GM23338 (cell line): ENCODE results near the gene KLK5. TPM values are rescaled to one million over a fixed set of nuclear protein-coding genes. Genes with fewer than 3 reads are reported as not detected.

Source experiments
- ATAC-seq: fragments of 200-7000 bp; cut with Tn5 transposase; 3 replicates; pipeline ENCODE4 v1.9.1; 2020
- DNase-seq: peaks from one replicate; pipeline ENCODE4 v3.0.0-alpha.2; 2015; ENCODE audit warnings: low spot score
- H2AFZ ChIP-seq: fragments of 200-600 bp; sonication (generic); 2 replicates; pipeline ENCODE4 v1.8.0; 2016; ENCODE audit warnings: antibody characterized with exemption, mild to moderate bottlenecking, moderate library complexity
- H3F3A ChIP-seq: fragments of 200-600 bp; sonication (generic); replicated peaks from 2 replicates; pipeline ENCODE4 v1.8.0; 2017; ENCODE audit warnings: antibody characterized with exemption, mixed run types, low read depth
- H3K27ac ChIP-seq: fragments of 200-600 bp; sonication (generic); 2 replicates; pipeline ENCODE4 v1.6.1; 2016; ENCODE audit warnings: low read depth
- H3K27me3 ChIP-seq: fragments of 200-600 bp; sonication (generic); 2 replicates; pipeline ENCODE4 v1.8.0; 2016; ENCODE audit warnings: mild to moderate bottlenecking, mixed run types, moderate library complexity; ENCODE audit not compliant: insufficient read depth
- H3K36me3 ChIP-seq: fragments of 200-600 bp; sonication (generic); 2 replicates; pipeline ENCODE4 v1.8.0; 2016; ENCODE audit warnings: mild to moderate bottlenecking; ENCODE audit not compliant: insufficient read depth
- H3K4me1 ChIP-seq: fragments of 200-600 bp; sonication (generic); 2 replicates; pipeline ENCODE4 v1.8.0; 2016; ENCODE audit warnings: mild to moderate bottlenecking, moderate library complexity; ENCODE audit not compliant: insufficient read depth
- H3K4me2 ChIP-seq: fragments of 200-600 bp; sonication (generic); 2 replicates; pipeline ENCODE4 v1.7.1; 2017; ENCODE audit warnings: mixed run types
- H3K4me3 ChIP-seq: fragments of 200-600 bp; sonication (generic); 2 replicates; pipeline ENCODE4 v1.6.1; 2016; ENCODE audit warnings: mixed run types
- H3K79me2 ChIP-seq: fragments of 200-600 bp; sonication (generic); replicated peaks from 2 replicates; pipeline ENCODE4 v1.8.0; 2017; ENCODE audit warnings: mild to moderate bottlenecking; ENCODE audit not compliant: insufficient read depth
- H3K9me2 ChIP-seq: fragments of 200-600 bp; sonication (generic); 2 replicates; pipeline ENCODE4 v1.8.0; 2017; ENCODE audit not compliant: insufficient read depth
- H4K20me1 ChIP-seq: fragments of 200-600 bp; sonication (generic); replicated peaks from 2 replicates; pipeline ENCODE4 v1.8.0; 2017; ENCODE audit warnings: mild to moderate bottlenecking; ENCODE audit not compliant: insufficient read depth
- H3K27ac Mint-ChIP-seq: 2 replicates; pipeline ENCODE4 v1.8.0; 2020; ENCODE audit warnings: inconsistent platforms, mild to moderate bottlenecking, moderate library complexity, mixed read lengths
- H3K27me3 Mint-ChIP-seq: 3 replicates; pipeline ENCODE4 v1.8.0; 2022; ENCODE audit warnings: low read depth, mild to moderate bottlenecking, moderate library complexity, mixed read lengths, inconsistent platforms; ENCODE audit not compliant: insufficient read depth, poor library complexity
- H3K36me3 Mint-ChIP-seq: 3 replicates; pipeline ENCODE4 v1.8.0; 2021; ENCODE audit warnings: low read depth, mild to moderate bottlenecking, inconsistent platforms, moderate library complexity, mixed read lengths
- H3K4me1 Mint-ChIP-seq: 3 replicates; pipeline ENCODE4 v1.8.0; 2020; ENCODE audit warnings: mild to moderate bottlenecking, inconsistent platforms, mixed read lengths
- H3K4me3 Mint-ChIP-seq: 3 replicates; pipeline ENCODE4 v1.8.0; 2021; ENCODE audit warnings: moderate library complexity, mild to moderate bottlenecking, inconsistent platforms, mixed read lengths
- H3K9me3 Mint-ChIP-seq: 3 replicates; pipeline ENCODE4 v1.8.0; 2020; ENCODE audit warnings: moderate library complexity, mild to moderate bottlenecking, inconsistent platforms, mixed read lengths
- CTCF ChIP-seq, 2 experiments: fragments of 200-600 bp in 1 of 2; sonication (generic) in 1 of 2; conservative IDR thresholded peaks; 2 replicates each; pipeline versions ENCODE4 v1.5.1 to v1.6.1; 2016 to 2017; ENCODE audit warnings: antibody characterized with exemption in 2 of 2, low read depth in 2 of 2, mild to moderate bottlenecking in 2 of 2, moderate library complexity in 1 of 2
- NANOG ChIP-seq: IDR thresholded peaks from 2 replicates; pipeline ENCODE4 v1.6.1; 2016; ENCODE audit warnings: antibody characterized with exemption, borderline replicate concordance
- POLR2AphosphoS5 ChIP-seq: IDR thresholded peaks from 2 replicates; pipeline ENCODE4 v1.6.1; 2016; ENCODE audit warnings: antibody characterized with exemption, low read depth
- STAT1 ChIP-seq: IDR thresholded peaks from one replicate; pipeline ENCODE4 v1.6.1; 2016; ENCODE audit warnings: antibody characterized with exemption; ENCODE audit not compliant: unreplicated experiment
- ZNF462 ChIP-seq: fragments of 250-450 bp; sonication (Bioruptor Pico); IDR thresholded peaks from 2 replicates; pipeline ENCODE4 v1.5.0; 2020; ENCODE audit warnings: mild to moderate bottlenecking, moderate library complexity
- polyA plus RNA-seq: library from polyadenylated mRNA; unstranded; fragments of >200 nt; fragmentation: Nextera tagmentation; extraction: Ambion mirVana; gene quantifications from 2 replicates; pipeline ENCODE4 v1.2.1, GENCODE V29; 2016
- total RNA-seq: library from RNA; depleted of rRNA; stranded (reverse); fragments of >200 nt; shearing (Covaris generic); gene quantifications from 2 replicates; pipeline ENCODE4 v1.2.3, GENCODE V29; 2014

Gene KLK5
- total and polyA plus RNA-seq, 2 experiments from 2014 or later, result 0.66 TPM; not detected in 1

- peaks cover 30% of the 10 kb centered on the region for H3K4me1 Mint-ChIP-seq
- Histone ChIP-seq H3K27ac (no peak overlapping the region), H3K4me1 (peaks cover 16% of the 10 kb centered on the region), H4K20me1 (no peaks in the 10 kb centered on the region), H3K27me3 (peaks cover 18% of the 10 kb centered on the region), H3K36me3 (no peaks in the 10 kb centered on the region), H3K4me3 (no peak overlapping the region), H3K4me2 (no peak overlapping the region), H2AFZ (no peak overlapping the region), H3K9me2 (no peaks in the 10 kb centered on the region), H3F3A (no peaks in the 10 kb centered on the region), H3K79me2 (no peaks in the 10 kb centered on the region)
- no peaks in the 10 kb centered on the region; the same call in 2 of the 3 replicates for H3K36me3 Mint-ChIP-seq
- no peak for TF ChIP-seq STAT1
- no peak for TF ChIP-seq POLR2AphosphoS5
- TF ChIP-seq CTCF (conservative IDR thresholded peaks at IDR 0.05; ENCODE audit: low read depth in 2 of 2), result no peak
- no peak for TF ChIP-seq ZNF462
- TF ChIP-seq NANOG, result no peak
- no peak overlapping the region for H3K4me3 Mint-ChIP-seq
- peak; percentile 26 for DNase-seq
- peaks cover 3% of the 10 kb centered on the region for H3K27me3 Mint-ChIP-seq
- no peak overlapping the region for H3K27ac Mint-ChIP-seq
- no peak for ATAC-seq
- peaks cover 2% of the 10 kb centered on the region; the same call in 2 of the 3 replicates for H3K9me3 Mint-ChIP-seq
These were observed 27.4 kb upstream of the KLK5 start for GRCh38 chr19:50980208-50980607.
